A673 (cell line): ENCODE measurements around the gene ZNF189. TPM values are rescaled to one million over a fixed set of nuclear protein-coding genes. Genes with fewer than 3 reads are reported as not detected.

Experiments used
- BruUV-seq: library from RNA; stranded (reverse); fragments of 400-500 nt; replicated peaks from 2 replicates; lab custom pipeline; 2021; lab: Mats Ljungman, UMichigan
- CTCF ChIA-PET: fragments of 300-600 bp; sonication (Branson Sonifier 250); formaldehyde crosslinking; loops from one replicate; lab custom pipeline; 2022; ENCODE audit warnings: antibody characterized with exemption; lab: Charles Lee
- POLR2A ChIA-PET: fragments of 300-600 bp; sonication (Branson Sonifier 250); formaldehyde crosslinking; loops from one replicate; lab custom pipeline; 2022; ENCODE audit warnings: antibody characterized with exemption; ENCODE audit not compliant: low non-redundant PET; lab: Charles Lee
- DNase-seq: peaks from one replicate; pipeline ENCODE4 v3.0.0-alpha.2; 2015; ENCODE audit warnings: low spot score
- H3K27ac ChIP-seq: fragments of 200-600 bp; sonication (generic); 2 replicates; pipeline ENCODE4 v1.5.1; 2016; ENCODE audit warnings: mixed run types, low read depth, mild to moderate bottlenecking, mixed read lengths, antibody characterized with exemption, low read length; ENCODE audit not compliant: poor library complexity, severe bottlenecking
- H3K27me3 ChIP-seq: fragments of 200-600 bp; sonication (generic); replicated peaks from 2 replicates; pipeline ENCODE4 v1.6.1; 2017; ENCODE audit warnings: mixed run types, low read depth, mild to moderate bottlenecking, mixed read lengths, antibody characterized with exemption, low read length; ENCODE audit not compliant: insufficient read depth, poor library complexity
- H3K36me3 ChIP-seq: fragments of 200-600 bp; sonication (generic); 2 replicates; pipeline ENCODE4 v1.6.1; 2016; ENCODE audit warnings: mixed run types, mild to moderate bottlenecking, mixed read lengths, antibody characterized with exemption, low read length; ENCODE audit not compliant: insufficient read depth, poor library complexity, severe bottlenecking
- H3K4me1 ChIP-seq: fragments of 200-600 bp; sonication (generic); 2 replicates; pipeline ENCODE4 v1.6.1; 2017; ENCODE audit warnings: mixed run types, mild to moderate bottlenecking, mixed read lengths, antibody characterized with exemption, low read length; ENCODE audit not compliant: insufficient read depth, poor library complexity, severe bottlenecking
- H3K4me3 ChIP-seq: fragments of 200-600 bp; sonication (generic); 2 replicates; pipeline ENCODE4 v1.5.1; 2016; ENCODE audit warnings: low read depth, mixed run types, mild to moderate bottlenecking, mixed read lengths, low read length; ENCODE audit not compliant: poor library complexity, severe bottlenecking
- H3K9me3 ChIP-seq: fragments of 200-600 bp; sonication (generic); 2 replicates; pipeline ENCODE4 v1.6.1; 2016; ENCODE audit warnings: mixed run types, low read depth, mild to moderate bottlenecking, mixed read lengths, antibody characterized with exemption, low read length; ENCODE audit not compliant: poor library complexity, severe bottlenecking
- EZH2 ChIP-seq: fragments of 200-600 bp; sonication (generic); IDR thresholded peaks from 2 replicates; pipeline ENCODE4 v1.6.1; 2017; ENCODE audit warnings: borderline replicate concordance, low read depth, mild to moderate bottlenecking, mixed read lengths, antibody characterized with exemption, low read length; ENCODE audit not compliant: poor library complexity, severe bottlenecking
- intact Hi-C: fragments of 100-400 bp; cut with micrococcal nuclease; formaldehyde crosslinking; loops from one replicate; pipeline ENCODE4 v1.10.0; 2022; ENCODE audit not compliant: unreplicated experiment
- total RNA-seq: library from RNA; stranded (reverse); gene quantifications from 2 replicates; pipeline ENCODE4 v1.2.3, GENCODE V29; 2021
- TF ChIP-seq, protein P1 (sequence below): fragments of 300-800, 200-600 bp; sonication (generic); conservative IDR thresholded peaks from 2 replicates; pipeline ENCODE4 v1.5.1; 2017; ENCODE audit warnings: low read depth, mild to moderate bottlenecking, antibody characterized with exemption, low read length, moderate library complexity, mixed read lengths

ZNF189 gene
- total RNA-seq, 1 experiment from 2014 or later: 17.6 TPM

DNA sequence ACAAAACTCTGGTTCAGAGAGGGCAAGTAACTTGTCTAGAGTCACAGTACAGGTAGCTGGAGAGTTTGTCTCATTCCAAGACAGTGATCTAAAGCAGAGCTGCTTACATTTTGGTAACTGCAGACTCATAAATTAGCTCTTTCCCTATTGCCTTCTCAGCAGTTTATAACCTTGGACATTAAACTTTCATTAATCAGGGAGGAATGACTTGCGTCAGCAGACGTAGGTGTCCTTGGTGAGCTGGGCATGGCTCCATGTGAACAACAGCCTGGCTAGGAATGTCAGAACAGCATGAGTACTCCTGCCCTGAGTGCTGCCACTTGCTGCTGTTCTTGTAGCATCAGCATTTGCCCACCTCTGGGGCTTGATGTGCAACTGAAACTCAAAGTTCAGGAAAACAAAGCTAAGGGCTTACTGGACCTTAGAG is 39.2 kb downstream of the ZNF189 start:
- ChIA-PET CTCF (no interaction called here), POLR2A (no interaction called here)
- BruUV-seq: no TSS peak
- H3K9me3 ChIP-seq: no peaks in the 10 kb centered on the region
- no peaks in the 10 kb centered on the region for H3K36me3 ChIP-seq
- intact Hi-C loops: no loop called here
- H3K4me3 ChIP-seq: no peak overlapping the region
- H3K4me1 ChIP-seq: no peaks in the 10 kb centered on the region
- TF ChIP-seq, protein P1, sequence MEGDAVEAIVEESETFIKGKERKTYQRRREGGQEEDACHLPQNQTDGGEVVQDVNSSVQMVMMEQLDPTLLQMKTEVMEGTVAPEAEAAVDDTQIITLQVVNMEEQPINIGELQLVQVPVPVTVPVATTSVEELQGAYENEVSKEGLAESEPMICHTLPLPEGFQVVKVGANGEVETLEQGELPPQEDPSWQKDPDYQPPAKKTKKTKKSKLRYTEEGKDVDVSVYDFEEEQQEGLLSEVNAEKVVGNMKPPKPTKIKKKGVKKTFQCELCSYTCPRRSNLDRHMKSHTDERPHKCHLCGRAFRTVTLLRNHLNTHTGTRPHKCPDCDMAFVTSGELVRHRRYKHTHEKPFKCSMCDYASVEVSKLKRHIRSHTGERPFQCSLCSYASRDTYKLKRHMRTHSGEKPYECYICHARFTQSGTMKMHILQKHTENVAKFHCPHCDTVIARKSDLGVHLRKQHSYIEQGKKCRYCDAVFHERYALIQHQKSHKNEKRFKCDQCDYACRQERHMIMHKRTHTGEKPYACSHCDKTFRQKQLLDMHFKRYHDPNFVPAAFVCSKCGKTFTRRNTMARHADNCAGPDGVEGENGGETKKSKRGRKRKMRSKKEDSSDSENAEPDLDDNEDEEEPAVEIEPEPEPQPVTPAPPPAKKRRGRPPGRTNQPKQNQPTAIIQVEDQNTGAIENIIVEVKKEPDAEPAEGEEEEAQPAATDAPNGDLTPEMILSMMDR: no peak
- TF ChIP-seq EZH2: no peak
- H3K27me3 ChIP-seq: peaks cover 41% of the 10 kb centered on the region
- DNase-seq: no peak
- no peak overlapping the region for H3K27ac ChIP-seq

DNA sequence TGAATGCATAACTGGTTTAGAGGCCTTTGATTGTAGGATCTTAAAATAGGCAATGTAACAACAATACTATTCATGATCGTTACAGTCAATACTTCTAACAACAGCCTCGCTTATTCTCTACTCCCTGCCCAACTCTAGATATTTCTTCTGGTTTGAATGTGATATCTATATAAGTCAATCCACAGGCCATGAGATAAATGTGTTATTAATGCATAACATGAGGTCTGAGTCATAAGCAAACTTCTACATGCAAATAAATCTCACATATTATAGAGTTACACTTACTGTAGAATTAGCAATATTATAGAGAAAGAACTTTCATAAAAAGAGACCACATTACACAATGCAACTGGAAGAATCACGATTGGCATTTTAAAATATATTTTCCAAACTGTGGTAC is 39.9 kb downstream of the ZNF189 start:
- Histone ChIP-seq H3K4me3 (no peak overlapping the region), H3K27ac (no peak overlapping the region), H3K9me3 (no peaks in the 10 kb centered on the region), H3K27me3 (peaks cover 47% of the 10 kb centered on the region), H3K36me3 (no peaks in the 10 kb centered on the region), H3K4me1 (no peaks in the 10 kb centered on the region)
- TF ChIP-seq, protein P1: no peak
- TF ChIP-seq EZH2: no peak
- no TSS peak for BruUV-seq
- intact Hi-C loops: no loop called here
- no peak for DNase-seq
- ChIA-PET POLR2A (no interaction called here), CTCF (no interaction called here)

DNA sequence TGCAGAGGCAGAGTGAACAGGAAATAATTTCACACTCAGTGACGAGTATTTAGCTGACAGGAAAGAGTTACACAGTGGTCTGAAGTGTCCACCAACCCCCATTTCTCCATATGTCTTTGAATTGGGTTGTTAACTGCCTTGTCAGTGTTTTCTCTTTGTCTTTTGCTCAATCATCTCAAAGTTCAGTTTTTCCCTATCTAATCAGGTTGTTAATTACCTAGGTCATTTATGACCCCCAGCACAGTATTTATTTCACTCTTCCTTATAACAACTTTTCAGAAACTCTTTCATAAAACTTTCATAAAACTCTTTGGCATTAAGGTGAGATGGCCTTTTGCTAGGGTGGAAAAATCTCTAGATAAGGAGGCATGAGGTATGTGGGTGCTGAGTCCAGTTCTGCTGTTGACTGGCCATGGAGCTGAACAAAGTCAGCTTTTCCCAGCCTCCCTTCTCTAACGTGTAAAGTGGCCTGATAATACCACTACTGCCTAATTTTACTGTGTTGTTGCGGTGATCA is 42.1 kb downstream of the ZNF189 start:
- TF ChIP-seq, protein P1: no peak
- no peak for TF ChIP-seq EZH2
- Histone ChIP-seq H3K9me3 (no peaks in the 10 kb centered on the region), H3K4me1 (no peaks in the 10 kb centered on the region), H3K4me3 (no peak overlapping the region), H3K27ac (no peak overlapping the region), H3K27me3 (peaks cover 54% of the 10 kb centered on the region), H3K36me3 (no peaks in the 10 kb centered on the region)
- POLR2A ChIA-PET: no interaction called here
- DNase-seq: no peak
- CTCF ChIA-PET: no interaction called here
- intact Hi-C loops: no loop called here
- BruUV-seq: no TSS peak
